IMR-90 (cell line): ENCODE measurements around the gene MS4A5. TPM values are rescaled to one million over a fixed set of nuclear protein-coding genes. Genes with fewer than 3 reads are reported as not detected.

Experiments
- ATAC-seq: fragments of 200-7000 bp; cut with Tn5 transposase; 2 replicates; pipeline ENCODE4 v1.9.1; 2020; ENCODE audit warnings: low read depth, mild to moderate bottlenecking, moderate library complexity
- BruUV-seq: library from RNA; stranded (reverse); fragments of 400-500 nt; replicated peaks from 2 replicates; lab custom pipeline; 2021; lab: Mats Ljungman, UMichigan
- CTCF ChIA-PET: fragments of 300-600 bp; formaldehyde crosslinking; extraction: SDS; loops from one replicate; lab custom pipeline; 2021; ENCODE audit warnings: antibody characterized with exemption; lab: Yijun Ruan, JAX
- POLR2A ChIA-PET: fragments of 300-600 bp; sonication (Branson Sonifier 250); formaldehyde crosslinking; loops from one replicate; lab custom pipeline; 2022; ENCODE audit warnings: antibody characterized with exemption; ENCODE audit not compliant: unreplicated experiment; lab: Charles Lee
- DNase-seq: peaks from one replicate; pipeline ENCODE4 v3.0.0; 2013
- H2AFZ ChIP-seq: replicated peaks from 2 replicates; pipeline ENCODE3; 2013; ENCODE audit warnings: low read length, mild to moderate bottlenecking; ENCODE audit not compliant: poor library complexity
- H2AK5ac ChIP-seq: 2 replicates; pipeline ENCODE4 v1.6.1; 2013; ENCODE audit warnings: low read depth, low read length, inconsistent platforms
- H2AK9ac ChIP-seq: replicated peaks from 2 replicates; pipeline ENCODE3; 2013; ENCODE audit warnings: mild to moderate bottlenecking, low read depth, low read length, moderate library complexity; ENCODE audit not compliant: poor library complexity
- H2BK120ac ChIP-seq: 2 replicates; pipeline ENCODE4 v1.6.1; 2013; ENCODE audit warnings: low read depth, low read length, inconsistent platforms
- H2BK15ac ChIP-seq: 3 replicates; pipeline ENCODE4 v1.6.1; 2013; ENCODE audit warnings: low read depth, low read length, inconsistent platforms
- H2BK20ac ChIP-seq: 2 replicates; pipeline ENCODE4 v1.6.1; 2013; ENCODE audit warnings: low read depth, mild to moderate bottlenecking, inconsistent platforms, low read length, moderate library complexity
- H2BK5ac ChIP-seq: 2 replicates; pipeline ENCODE4 v1.6.1; 2013; ENCODE audit warnings: mild to moderate bottlenecking, low read depth, low read length, inconsistent platforms; ENCODE audit not compliant: poor library complexity, severe bottlenecking
- H3K14ac ChIP-seq: replicated peaks from 2 replicates; pipeline ENCODE4 v1.6.1; 2013; ENCODE audit warnings: low read depth, low read length, inconsistent platforms
- H3K18ac ChIP-seq: 2 replicates; pipeline ENCODE4 v1.6.1; 2013; ENCODE audit warnings: low read depth, low read length, control low read depth
- H3K23ac ChIP-seq: 2 replicates; pipeline ENCODE4 v1.6.1; 2013; ENCODE audit warnings: low read depth, low read length, inconsistent platforms
- H3K27ac ChIP-seq: 2 replicates; pipeline ENCODE4 v1.5.1; 2013; ENCODE audit warnings: mild to moderate bottlenecking, control low read depth, low read length; ENCODE audit not compliant: insufficient read depth
- H3K27me3 ChIP-seq: 2 replicates; pipeline ENCODE4 v1.6.1; 2013; ENCODE audit warnings: low read length; ENCODE audit not compliant: control insufficient read depth, insufficient read depth
- H3K36me3 ChIP-seq: 2 replicates; pipeline ENCODE4 v1.6.1; 2013; ENCODE audit warnings: low read length, mixed read lengths; ENCODE audit not compliant: control insufficient read depth, insufficient read depth
- H3K4ac ChIP-seq: 2 replicates; pipeline ENCODE4 v1.6.1; 2013; ENCODE audit warnings: low read depth, low read length, inconsistent platforms
- H3K4me1 ChIP-seq: 2 replicates; pipeline ENCODE4 v1.6.1; 2013; ENCODE audit warnings: low read length, mixed read lengths; ENCODE audit not compliant: control insufficient read depth, insufficient read depth
- H3K4me2 ChIP-seq: 2 replicates; pipeline ENCODE4 v1.6.1; 2013; ENCODE audit warnings: low read depth, mild to moderate bottlenecking, control low read depth, low read length, moderate library complexity
- H3K4me3 ChIP-seq: 2 replicates; pipeline ENCODE4 v1.5.1; 2013; ENCODE audit warnings: low read depth, mild to moderate bottlenecking, control low read depth, low read length, moderate library complexity; ENCODE audit not compliant: insufficient read depth
- H3K56ac ChIP-seq: 2 replicates; pipeline ENCODE4 v1.6.1; 2013; ENCODE audit warnings: low read length, inconsistent platforms; ENCODE audit not compliant: insufficient read depth; ENCODE audit errors: extremely low read depth
- H3K79me1 ChIP-seq, 2 experiments: 2 replicates each; pipeline ENCODE4 v1.6.1; 2013; ENCODE audit warnings: low read length in 2 of 2, inconsistent platforms in 1 of 2, low read depth in 1 of 2
- H3K9ac ChIP-seq: 2 replicates; pipeline ENCODE4 v1.6.1; 2013; ENCODE audit warnings: low read depth, low read length, control low read depth
- H3K9me1 ChIP-seq: 2 replicates; pipeline ENCODE4 v1.6.1; 2013; ENCODE audit warnings: low read length, inconsistent platforms; ENCODE audit not compliant: insufficient read depth
- H3K9me3 ChIP-seq: 2 replicates; pipeline ENCODE4 v1.6.1; 2013; ENCODE audit warnings: low read length; ENCODE audit not compliant: control insufficient read depth, insufficient read depth
- H4K20me1 ChIP-seq: 2 replicates; pipeline ENCODE4 v1.6.1; 2013; ENCODE audit warnings: low read length, inconsistent platforms; ENCODE audit not compliant: insufficient read depth
- H4K5ac ChIP-seq: 2 replicates; pipeline ENCODE4 v1.6.1; 2013; ENCODE audit warnings: mild to moderate bottlenecking, low read depth, low read length, control low read depth
- H4K8ac ChIP-seq, 2 experiments: 2 replicates each; pipeline ENCODE4 v1.6.1; 2013; ENCODE audit warnings: low read depth in 2 of 2, low read length in 2 of 2, control low read depth in 1 of 2, inconsistent platforms in 1 of 2
- H4K91ac ChIP-seq: 2 replicates; pipeline ENCODE4 v1.6.1; 2013; ENCODE audit warnings: low read depth, low read length, inconsistent platforms; ENCODE audit not compliant: insufficient read depth
- BHLHE40 ChIP-seq: fragments of 150-350 bp; IDR thresholded peaks from 2 replicates; pipeline ENCODE4 v1.6.1; 2016; ENCODE audit warnings: mild to moderate bottlenecking, low read depth, low read length
- CEBPB ChIP-seq: IDR thresholded peaks from 2 replicates; pipeline ENCODE4 v1.6.1; 2012; ENCODE audit warnings: low read depth, low read length, improper control_type of control experiment
- CHD1 ChIP-seq: IDR thresholded peaks from 2 replicates; pipeline ENCODE4 v1.6.1; 2012; ENCODE audit warnings: low read depth, low read length, improper control_type of control experiment
- FOS ChIP-seq: fragments of 150-350 bp; IDR thresholded peaks from 2 replicates; pipeline ENCODE4 v1.6.1; 2016; ENCODE audit warnings: low read depth, low read length
- MAFK ChIP-seq: IDR thresholded peaks from 2 replicates; pipeline ENCODE4 v1.6.1; 2012; ENCODE audit warnings: low read depth, low read length, improper control_type of control experiment
- MAZ ChIP-seq: IDR thresholded peaks from 2 replicates; pipeline ENCODE4 v1.6.1; 2012; ENCODE audit warnings: low read depth, mild to moderate bottlenecking, low read length, improper control_type of control experiment, moderate library complexity, borderline replicate concordance
- MXI1 ChIP-seq: IDR thresholded peaks from 2 replicates; pipeline ENCODE4 v1.6.1; 2012; ENCODE audit warnings: low read depth, mild to moderate bottlenecking, low read length, moderate library complexity, borderline replicate concordance
- NFE2L2 ChIP-seq: fragments of 150-350 bp; IDR thresholded peaks from 2 replicates; pipeline ENCODE4 v1.6.1; 2016; ENCODE audit warnings: low read depth, mild to moderate bottlenecking, low read length
- POLR2A ChIP-seq: IDR thresholded peaks from 2 replicates; pipeline ENCODE4 v1.6.1; 2012; ENCODE audit warnings: mild to moderate bottlenecking, low read depth, low read length
- RAD21 ChIP-seq: IDR thresholded peaks from 2 replicates; pipeline ENCODE4 v1.6.1; 2012; ENCODE audit warnings: low read length, improper control_type of control experiment
- RCOR1 ChIP-seq: IDR thresholded peaks from 2 replicates; pipeline ENCODE4 v1.6.1; 2012; ENCODE audit warnings: mild to moderate bottlenecking, low read length, improper control_type of control experiment; ENCODE audit not compliant: insufficient replicate concordance
- RFX5 ChIP-seq: IDR thresholded peaks from 2 replicates; pipeline ENCODE4 v1.8.0; 2012; ENCODE audit warnings: low read depth, mild to moderate bottlenecking, low read length, moderate library complexity
- SMC3 ChIP-seq: fragments of 150-350 bp; IDR thresholded peaks from 2 replicates; pipeline ENCODE4 v1.6.1; 2016; ENCODE audit warnings: low read depth, mild to moderate bottlenecking, antibody characterized with exemption, low read length, moderate library complexity
- WGBS, 2 experiments: methylation state at CpG; one replicate each; pipeline versions ENCODE4 v1.1.5 to v1.1.7; 2013; ENCODE audit warnings: missing lambda C conversion rate in 2 of 2; ENCODE audit not compliant: insufficient read length in 1 of 2; ENCODE audit errors: extremely low coverage in 2 of 2; 5-methylcytosine and 5-hydroxymethylcytosine counted together
- dilution Hi-C: fragments of 300-500 bp; cut with HindIII; formaldehyde crosslinking; loops from one replicate; pipeline ENCODE4 v1.14.3; 2018; ENCODE audit warnings: low sequenced_read_pairs; ENCODE audit not compliant: unreplicated experiment
- in situ Hi-C: fragments of 300-500 bp; cut with MboI; formaldehyde crosslinking; loops from 3 replicates; pipeline ENCODE4 v1.14.3; 2019; ENCODE audit warnings: low sequenced_read_pairs, inconsistent platforms, mixed read lengths
- intact Hi-C: fragments of 100-400 bp; cut with micrococcal nuclease; formaldehyde crosslinking; loops from 2 replicates; pipeline ENCODE4 v1.10.0; 2022
- polyA plus RNA-seq, 3 experiments: library from polyadenylated mRNA; depleted of rRNA; stranded (reverse); fragments of >200 nt; gene quantifications; 2 replicates each; pipeline ENCODE4 v1.2.3, GENCODE V29; 2012; ENCODE audit warnings: low replicate concordance in 1 of 3
- total RNA-seq: library from RNA; depleted of rRNA; stranded (reverse); fragments of >200 nt; gene quantifications from 2 replicates; pipeline ENCODE4 v1.2.3, GENCODE V29; 2012
- TF ChIP-seq, protein P1 (sequence below): conservative IDR thresholded peaks from 2 replicates; pipeline ENCODE4 v1.5.1; 2012; ENCODE audit warnings: mild to moderate bottlenecking, low read depth, low read length, improper control_type of control experiment
- TF ChIP-seq, protein P2 (sequence below): fragments of 150-350 bp; IDR thresholded peaks from 2 replicates; pipeline ENCODE4 v1.6.1; 2017; ENCODE audit warnings: mild to moderate bottlenecking, antibody characterized with exemption, low read length, low read depth
- TF ChIP-seq, protein P3 (sequence below): fragments of 150-350 bp; IDR thresholded peaks from 2 replicates; pipeline ENCODE4 v1.6.1; 2016; ENCODE audit warnings: low read depth, mild to moderate bottlenecking, low read length, moderate library complexity, borderline replicate concordance

MS4A5 gene
- total and polyA plus RNA-seq, 2 of the 4 experiments (the other 2 are of a cell fraction) = not detected

DNA sequence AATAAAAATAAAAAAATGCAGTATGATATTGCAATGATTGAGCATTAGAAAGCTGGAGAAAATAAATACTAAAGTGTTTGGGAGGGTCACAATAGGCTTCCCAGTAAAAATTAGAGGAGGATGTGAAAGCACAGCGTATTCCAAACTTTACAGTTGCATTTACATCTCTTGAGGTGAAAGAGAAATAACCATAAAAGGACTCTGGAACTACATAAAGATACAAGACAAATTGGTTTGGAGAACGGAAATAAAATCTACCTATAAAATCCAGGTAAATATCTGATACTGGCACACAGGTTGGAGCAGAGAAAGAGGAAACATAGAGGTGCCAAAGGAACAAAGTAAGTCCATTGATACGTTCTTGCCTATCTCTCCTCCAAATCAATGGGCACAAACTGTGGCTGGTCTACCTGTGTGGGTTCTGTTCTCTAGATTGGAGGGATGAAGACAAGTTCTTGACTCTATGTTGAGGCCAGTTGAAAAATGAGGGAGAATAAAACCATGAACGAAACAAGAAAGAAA lies 63.2 kb downstream of the MS4A5 start, which contains the start of gene MS4A12:
Gene MS4A12, plus strand, starts transcription at position 291 of the 522 bp plus-strand sequence. CDS start 4,541 bp downstream, outside the sequence.
- in situ Hi-C loops (no loop called here), dilution Hi-C loops (no loop called here), intact Hi-C loops (no loop called here)
- TF ChIP-seq SMC3 = no peak
- no peak for TF ChIP-seq MXI1
- TF ChIP-seq CEBPB = no peak
- no peak for TF ChIP-seq BHLHE40
- no peak for TF ChIP-seq MAFK
- TF ChIP-seq MAZ = no peak
- TF ChIP-seq RCOR1 = no peak
- no peak for TF ChIP-seq CHD1
- no peak for TF ChIP-seq RAD21
- no peak for TF ChIP-seq RFX5
- no peak for TF ChIP-seq POLR2A
- TF ChIP-seq, protein P1, sequence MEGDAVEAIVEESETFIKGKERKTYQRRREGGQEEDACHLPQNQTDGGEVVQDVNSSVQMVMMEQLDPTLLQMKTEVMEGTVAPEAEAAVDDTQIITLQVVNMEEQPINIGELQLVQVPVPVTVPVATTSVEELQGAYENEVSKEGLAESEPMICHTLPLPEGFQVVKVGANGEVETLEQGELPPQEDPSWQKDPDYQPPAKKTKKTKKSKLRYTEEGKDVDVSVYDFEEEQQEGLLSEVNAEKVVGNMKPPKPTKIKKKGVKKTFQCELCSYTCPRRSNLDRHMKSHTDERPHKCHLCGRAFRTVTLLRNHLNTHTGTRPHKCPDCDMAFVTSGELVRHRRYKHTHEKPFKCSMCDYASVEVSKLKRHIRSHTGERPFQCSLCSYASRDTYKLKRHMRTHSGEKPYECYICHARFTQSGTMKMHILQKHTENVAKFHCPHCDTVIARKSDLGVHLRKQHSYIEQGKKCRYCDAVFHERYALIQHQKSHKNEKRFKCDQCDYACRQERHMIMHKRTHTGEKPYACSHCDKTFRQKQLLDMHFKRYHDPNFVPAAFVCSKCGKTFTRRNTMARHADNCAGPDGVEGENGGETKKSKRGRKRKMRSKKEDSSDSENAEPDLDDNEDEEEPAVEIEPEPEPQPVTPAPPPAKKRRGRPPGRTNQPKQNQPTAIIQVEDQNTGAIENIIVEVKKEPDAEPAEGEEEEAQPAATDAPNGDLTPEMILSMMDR = no peak
- TF ChIP-seq NFE2L2 = no peak
- TF ChIP-seq, protein P2, sequence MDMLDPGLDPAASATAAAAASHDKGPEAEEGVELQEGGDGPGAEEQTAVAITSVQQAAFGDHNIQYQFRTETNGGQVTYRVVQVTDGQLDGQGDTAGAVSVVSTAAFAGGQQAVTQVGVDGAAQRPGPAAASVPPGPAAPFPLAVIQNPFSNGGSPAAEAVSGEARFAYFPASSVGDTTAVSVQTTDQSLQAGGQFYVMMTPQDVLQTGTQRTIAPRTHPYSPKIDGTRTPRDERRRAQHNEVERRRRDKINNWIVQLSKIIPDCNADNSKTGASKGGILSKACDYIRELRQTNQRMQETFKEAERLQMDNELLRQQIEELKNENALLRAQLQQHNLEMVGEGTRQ = no peak
- TF ChIP-seq FOS = no peak
- TF ChIP-seq, protein P3, sequence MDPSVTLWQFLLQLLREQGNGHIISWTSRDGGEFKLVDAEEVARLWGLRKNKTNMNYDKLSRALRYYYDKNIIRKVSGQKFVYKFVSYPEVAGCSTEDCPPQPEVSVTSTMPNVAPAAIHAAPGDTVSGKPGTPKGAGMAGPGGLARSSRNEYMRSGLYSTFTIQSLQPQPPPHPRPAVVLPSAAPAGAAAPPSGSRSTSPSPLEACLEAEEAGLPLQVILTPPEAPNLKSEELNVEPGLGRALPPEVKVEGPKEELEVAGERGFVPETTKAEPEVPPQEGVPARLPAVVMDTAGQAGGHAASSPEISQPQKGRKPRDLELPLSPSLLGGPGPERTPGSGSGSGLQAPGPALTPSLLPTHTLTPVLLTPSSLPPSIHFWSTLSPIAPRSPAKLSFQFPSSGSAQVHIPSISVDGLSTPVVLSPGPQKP = no peak
- no peak within 1 kb of the TSS for H3K27ac ChIP-seq
- no peaks in the 10 kb centered on the region for H3K4me1 ChIP-seq
- no peak within 1 kb of the TSS for H2AFZ ChIP-seq
- ChIA-PET POLR2A (no interaction called here), CTCF (no interaction called here)
- no peak for DNase-seq
- no peak within 1 kb of the TSS for H4K91ac ChIP-seq
- H4K8ac ChIP-seq = no peak within 1 kb of the TSS
- H2AK9ac ChIP-seq = no peak within 1 kb of the TSS
- no peak for ATAC-seq
- BruUV-seq = no TSS peak
- H2BK15ac ChIP-seq = no peak within 1 kb of the TSS
- no peak within 1 kb of the TSS for H3K18ac ChIP-seq
- H3K9me3 ChIP-seq = 0 out of 2 replicates have a peak, but pooled peaks cover 2% of the 10 kb centered on the region
- H4K5ac ChIP-seq = no peak within 1 kb of the TSS
- H3K9ac ChIP-seq = no peak within 1 kb of the TSS
- H3K14ac ChIP-seq = no peak within 1 kb of the TSS
- H4K20me1 ChIP-seq = no peaks in the 10 kb centered on the region
- no peaks in the 10 kb centered on the region for H3K9me1 ChIP-seq
- H2BK5ac ChIP-seq = no peak within 1 kb of the TSS
- H3K23ac ChIP-seq = no peak within 1 kb of the TSS
- no peak within 1 kb of the TSS for H3K4me3 ChIP-seq
- no peak within 1 kb of the TSS for H2AK5ac ChIP-seq
- H2BK120ac ChIP-seq = no peak within 1 kb of the TSS
- H3K4ac ChIP-seq = no peak within 1 kb of the TSS
- H3K4me2 ChIP-seq = no peak within 1 kb of the TSS
- H2BK20ac ChIP-seq = no peak within 1 kb of the TSS
- H3K36me3 ChIP-seq = no peaks in the 10 kb centered on the region
- H3K79me1 ChIP-seq = no peaks in the 10 kb centered on the region
- H3K27me3 ChIP-seq = no peaks in the 10 kb centered on the region
- H3K56ac ChIP-seq = no peak within 1 kb of the TSS
- no CpG with 5 or more reads among the region's 4 CpGs for WGBS, 2 experiments
